ENCODE measurements around the gene RFX8. TPM values are rescaled to one million over a fixed set of nuclear protein-coding genes. Genes with fewer than 3 reads are reported as not detected.

Gene RFX8
- polyA plus RNA-seq, 2 of the 4 experiments (the other 2 are of a cell fraction): not detected

- 60% methylated on average over 4 of the region's 4 CpGs for WGBS (ENCODE audit: missing lambda C conversion rate)
- Histone ChIP-seq H3K4me2 (no peak overlapping the region), H3K4me3 (no peak overlapping the region), H3K4me1 (no peaks in the 10 kb centered on the region), H3K27ac (no peak overlapping the region), H3K9me3 (no peaks in the 10 kb centered on the region)
- DNase-seq (ENCODE audit: low read depth in 1 of 2, low spot score in 1 of 2) (no peak), FAIRE-seq (no peak), ATAC-seq (no peak)
- POLR2A ChIA-PET: no interaction called here
- TF ChIP-seq HOXB13 (CRISPR knock-in tag; IDR thresholded peaks at IDR 0.05; ENCODE audit: low read depth) (no peak), SREBF2 (IDR thresholded peaks at IDR 0.05) (no peak), JUNB (IDR thresholded peaks at IDR 0.05) (no peak), SMC3 (IDR thresholded peaks at IDR 0.05) (no peak), TP53 (CRISPR knock-in tag; IDR thresholded peaks at IDR 0.05) (no peak), HDAC2 (IDR thresholded peaks at IDR 0.05) (no peak), ZC3H11A (IDR thresholded peaks at IDR 0.05) (no peak), E2F6 (IDR thresholded peaks at IDR 0.05; ENCODE audit: borderline replicate concordance, low read depth) (no peak), HES2 (IDR thresholded peaks at IDR 0.05) (no peak), RARB (CRISPR knock-in tag; IDR thresholded peaks at IDR 0.05) (no peak), ELK1 (IDR thresholded peaks at IDR 0.05; ENCODE audit: low read depth, low read length) (no peak), HMGXB4 (CRISPR knock-in tag; IDR thresholded peaks at IDR 0.05; ENCODE audit: borderline replicate concordance) (no peak), RCOR1 (IDR thresholded peaks at IDR 0.05; ENCODE audit: low read depth, low read length) (no peak), USF2 (IDR thresholded peaks at IDR 0.05) (no peak), MAZ (IDR thresholded peaks at IDR 0.05; ENCODE audit: borderline replicate concordance, low read depth, low read length) (no peak), PBX3 (IDR thresholded peaks at IDR 0.05) (no peak)
- CTCF ChIA-PET: interaction anchor here (1.1 to 1.2 kb wide), 2 partner anchors 13 to 17 kb away, joined by 3 to 4 read pairs; no protein-coding TSS in a partner anchor
Measured at GRCh38 chr2:101431486-101431885, 43.4 kb downstream of the RFX8 start.

GRCh38 chr2:101430156-101430555 lies 44.8 kb downstream of the RFX8 start:
- CTCF ChIA-PET: interaction anchor here (2.8 kb wide), 1 partner anchor 11 kb away, joined by 13 read pairs; no protein-coding TSS in a partner anchor
- DNase-seq (ENCODE audit: low read depth in 1 of 2, low spot score in 1 of 2) (no peak), ATAC-seq (no peak), FAIRE-seq (no peak)
- Histone ChIP-seq H3K4me3 (no peak overlapping the region), H3K4me1 (no peaks in the 10 kb centered on the region), H3K9me3 (no peaks in the 10 kb centered on the region), H3K4me2 (no peak overlapping the region), H3K27ac (no peak overlapping the region)
- TF ChIP-seq MYC (IDR thresholded peaks at IDR 0.05; ENCODE audit: borderline replicate concordance, low read length): no peak
- no peak for TF ChIP-seq KDM1A (IDR thresholded peaks at IDR 0.05; ENCODE audit: low read depth)
- TF ChIP-seq HMGXB4 (CRISPR knock-in tag; IDR thresholded peaks at IDR 0.05; ENCODE audit: borderline replicate concordance): no peak
- no peak for TF ChIP-seq PBX3 (IDR thresholded peaks at IDR 0.05)
- TF ChIP-seq RAD21 (conservative IDR thresholded peaks at IDR 0.05 in 1 of 2, IDR thresholded peaks at IDR 0.05 in 1 of 2): no peak
- TF ChIP-seq PHF8 (IDR thresholded peaks at IDR 0.05; ENCODE audit: borderline replicate concordance, low read depth): no peak
- no peak for TF ChIP-seq NFE2L2 (conservative IDR thresholded peaks at IDR 0.05; ENCODE audit: low read length)
- 88% methylated on average over 2 of the region's 2 CpGs for WGBS (ENCODE audit: missing lambda C conversion rate)
- POLR2A ChIA-PET: no interaction called here
